ENCODE results near the gene WDR1.

GRCh38 chr4:10082459-10083272 lies 33.9 kb downstream of the WDR1 start:
- TF ChIP-seq CTCF (IDR thresholded peaks at IDR 0.05): no peak
- TF ChIP-seq USF2 (IDR thresholded peaks at IDR 0.05; ENCODE audit: borderline replicate concordance, low read depth, low read length): no peak

Data from SK-N-SH (cell line).